Measurements from ENCODE around the gene PTPN4. TPM values are rescaled to one million over a fixed set of nuclear protein-coding genes. Genes with fewer than 3 reads are reported as not detected.
A peak's percentile ranks its signal among the peaks of the same experiment; 100 is the strongest.

PTPN4 gene
- total RNA-seq, 1 donor = 19.5 TPM

- no peak overlapping the region for H3K27ac ChIP-seq (ENCODE audit: low read depth, low read length)
- no peaks in the 10 kb centered on the region for H3K9me3 ChIP-seq (ENCODE audit: low read depth, low read length)
- H3K4me3 ChIP-seq (ENCODE audit: insufficient read depth, low read length) = no peak overlapping the region
- DNase-seq (ENCODE audit: insufficient read length, low spot score, missing footprints) = peak; percentile 79
- no peak for TF ChIP-seq CTCF (IDR thresholded peaks at IDR 0.05; ENCODE audit: extremely low read depth, low read depth, low read length)
- no peaks in the 10 kb centered on the region for H4K20me1 ChIP-seq (ENCODE audit: insufficient read depth, low read length)
- peak overlapping the region; percentile 16 for H3K4me2 ChIP-seq (ENCODE audit: insufficient read depth, low read length)
- no peaks in the 10 kb centered on the region for H3K79me2 ChIP-seq (ENCODE audit: insufficient read depth, low read length)
- H3K27me3 ChIP-seq (ENCODE audit: insufficient read depth, low read length) = no peaks in the 10 kb centered on the region
- H3K36me3 ChIP-seq (ENCODE audit: insufficient read depth, low read length) = no peaks in the 10 kb centered on the region
- no peak overlapping the region for H2AFZ ChIP-seq (ENCODE audit: low read length)
- peaks cover 23% of the 10 kb centered on the region for H3K4me1 ChIP-seq (ENCODE audit: insufficient read depth, low read length)
These were observed 10.2 kb upstream of the PTPN4 start for GRCh38 chr2:119749477-119750012.

- Histone ChIP-seq H3K4me3 (ENCODE audit: insufficient read depth, low read length) (no peak overlapping the region), H3K9me3 (ENCODE audit: low read depth, low read length) (no peaks in the 10 kb centered on the region), H3K27ac (ENCODE audit: low read depth, low read length) (no peak overlapping the region), H4K20me1 (ENCODE audit: insufficient read depth, low read length) (no peaks in the 10 kb centered on the region), H3K79me2 (ENCODE audit: insufficient read depth, low read length) (no peaks in the 10 kb centered on the region), H3K36me3 (ENCODE audit: insufficient read depth, low read length) (no peaks in the 10 kb centered on the region), H2AFZ (ENCODE audit: low read length) (no peak overlapping the region), H3K4me2 (ENCODE audit: insufficient read depth, low read length) (no peak overlapping the region), H3K4me1 (ENCODE audit: insufficient read depth, low read length) (peaks cover 22% of the 10 kb centered on the region), H3K27me3 (ENCODE audit: insufficient read depth, low read length) (no peaks in the 10 kb centered on the region)
- no peak for TF ChIP-seq CTCF (IDR thresholded peaks at IDR 0.05; ENCODE audit: extremely low read depth, low read depth, low read length)
- DNase-seq (ENCODE audit: insufficient read length, low spot score, missing footprints) = no peak
These were observed 8.0 kb upstream of the PTPN4 start for GRCh38 chr2:119751706-119752105.

- DNase-seq (ENCODE audit: insufficient read length, low spot score, missing footprints) = no peak
- H2AFZ ChIP-seq (ENCODE audit: low read length) = no peak overlapping the region
- H3K36me3 ChIP-seq (ENCODE audit: insufficient read depth, low read length) = no peaks in the 10 kb centered on the region
- H3K4me2 ChIP-seq (ENCODE audit: insufficient read depth, low read length) = no peak overlapping the region
- no peaks in the 10 kb centered on the region for H3K9me3 ChIP-seq (ENCODE audit: low read depth, low read length)
- H3K27me3 ChIP-seq (ENCODE audit: insufficient read depth, low read length) = no peaks in the 10 kb centered on the region
- H3K4me1 ChIP-seq (ENCODE audit: insufficient read depth, low read length) = peaks cover 25% of the 10 kb centered on the region
- H3K4me3 ChIP-seq (ENCODE audit: insufficient read depth, low read length) = no peak overlapping the region
- no peaks in the 10 kb centered on the region for H4K20me1 ChIP-seq (ENCODE audit: insufficient read depth, low read length)
- no peaks in the 10 kb centered on the region for H3K79me2 ChIP-seq (ENCODE audit: insufficient read depth, low read length)
- H3K27ac ChIP-seq (ENCODE audit: low read depth, low read length) = no peak overlapping the region
- peak; percentile 68 for TF ChIP-seq CTCF (IDR thresholded peaks at IDR 0.05; ENCODE audit: extremely low read depth, low read depth, low read length)
These were observed 6.4 kb upstream of the PTPN4 start for GRCh38 chr2:119753041-119753929.

GRCh38 chr2:119753930-119754321 lies 5.8 kb upstream of the PTPN4 start:
- no peaks in the 10 kb centered on the region for H3K9me3 ChIP-seq (ENCODE audit: low read depth, low read length)
- H3K27me3 ChIP-seq (ENCODE audit: insufficient read depth, low read length) = no peaks in the 10 kb centered on the region
- no peak for DNase-seq (ENCODE audit: insufficient read length, low spot score, missing footprints)
- H3K36me3 ChIP-seq (ENCODE audit: insufficient read depth, low read length) = no peaks in the 10 kb centered on the region
- no peak overlapping the region for H3K4me2 ChIP-seq (ENCODE audit: insufficient read depth, low read length)
- no peak overlapping the region for H2AFZ ChIP-seq (ENCODE audit: low read length)
- TF ChIP-seq CTCF (IDR thresholded peaks at IDR 0.05; ENCODE audit: extremely low read depth, low read depth, low read length) = no peak
- no peaks in the 10 kb centered on the region for H3K79me2 ChIP-seq (ENCODE audit: insufficient read depth, low read length)
- H3K4me3 ChIP-seq (ENCODE audit: insufficient read depth, low read length) = no peak overlapping the region
- H3K27ac ChIP-seq (ENCODE audit: low read depth, low read length) = no peak overlapping the region
- peaks cover 25% of the 10 kb centered on the region for H3K4me1 ChIP-seq (ENCODE audit: insufficient read depth, low read length)
- no peaks in the 10 kb centered on the region for H4K20me1 ChIP-seq (ENCODE audit: insufficient read depth, low read length)

Measured in osteoblast (primary cell).